ENCODE results near the gene PAQR8.

PAQR8 gene

GRCh38 chr6:52361945-52362442 is at the start of gene PAQR8:
Gene PAQR8, plus strand, starts transcription at chr6:52362151. Its CDS starts 41,063 bp downstream, at chr6:52403214.
- peak; percentile 48 for DNase-seq

GRCh38 chr6:52312461-52312860 is 49.5 kb upstream of the PAQR8 start:
- DNase-seq = no peak

GRCh38 chr6:52314752-52315151 is 47.2 kb upstream of the PAQR8 start:
- no peak for DNase-seq

- DNase-seq = no peak
Observed at GRCh38 chr6:52317211-52317610, 44.7 kb upstream of the PAQR8 start.

GRCh38 chr6:52317841-52318581 is 43.9 kb upstream of the PAQR8 start:
- peak; percentile 58 for DNase-seq

- no peak for DNase-seq
Observed at GRCh38 chr6:52324189-52324588, 37.8 kb upstream of the PAQR8 start.

- no peak for DNase-seq
Observed at GRCh38 chr6:52325695-52326471, 36.1 kb upstream of the PAQR8 start.

GRCh38 chr6:52326540-52327364 is 35.2 kb upstream of the PAQR8 start:
- DNase-seq = no peak

- DNase-seq = no peak
Observed at GRCh38 chr6:52328303-52328662, 33.7 kb upstream of the PAQR8 start.

GRCh38 chr6:52328729-52329128 is 33.2 kb upstream of the PAQR8 start:
- no peak for DNase-seq

- DNase-seq = peak; percentile 61
Observed at GRCh38 chr6:52330470-52330869, 31.5 kb upstream of the PAQR8 start.

GRCh38 chr6:52331793-52332457 is 30.0 kb upstream of the PAQR8 start:
- no peak for DNase-seq

- DNase-seq = peak; percentile 37
Observed at GRCh38 chr6:52333840-52334200, 28.1 kb upstream of the PAQR8 start.

GRCh38 chr6:52335576-52335975 is 26.4 kb upstream of the PAQR8 start:
- DNase-seq = no peak

- no peak for DNase-seq
Observed at GRCh38 chr6:52336919-52337561, 24.9 kb upstream of the PAQR8 start.

- DNase-seq = no peak
Observed at GRCh38 chr6:52337633-52338290, 24.2 kb upstream of the PAQR8 start.

- no peak for DNase-seq
Observed at GRCh38 chr6:52340603-52340880, 21.4 kb upstream of the PAQR8 start.

- no peak for DNase-seq
Observed at GRCh38 chr6:52341561-52342260, 20.2 kb upstream of the PAQR8 start.

GRCh38 chr6:52345311-52345710 is 16.6 kb upstream of the PAQR8 start:
- no peak for DNase-seq

GRCh38 chr6:52346503-52346902 is 15.4 kb upstream of the PAQR8 start:
- DNase-seq = no peak

GRCh38 chr6:52347818-52348217 is 14.1 kb upstream of the PAQR8 start:
- no peak for DNase-seq
